Lung (tissue), 12 donors: ENCODE results near the gene OR52K1. TPM values are rescaled to one million over a fixed set of nuclear protein-coding genes. Genes with fewer than 3 reads are reported as not detected.

Experiments
- ATAC-seq: fragments of 200-7000 bp; cut with Tn5 transposase; one replicate; pipeline ENCODE4 v1.9.1; 2020; ENCODE audit warnings: moderate number of reproducible peaks; ENCODE audit not compliant: insufficient read depth, low FRiP score
- DNase-seq, 3 donors: peaks; one replicate each; pipeline ENCODE4 v3.0.0-alpha.2; 2013 to 2017
- H3K27ac ChIP-seq, 2 donors: one replicate each; pipeline ENCODE4 v1.5.1; 2013; ENCODE audit warnings: mild to moderate bottlenecking in 2 of 2, moderate library complexity in 2 of 2, control low read depth in 1 of 2, inconsistent platforms in 1 of 2, low read depth in 1 of 2, low read length in 1 of 2
- H3K27me3 ChIP-seq, 3 donors: one replicate each; pipeline ENCODE4 v1.5.1; 2013; ENCODE audit warnings: low read length in 2 of 3; ENCODE audit not compliant: control insufficient read depth in 3 of 3, insufficient read depth in 3 of 3
- H3K36me3 ChIP-seq, 4 donors: one replicate each; pipeline ENCODE4 v1.5.1; 2013; ENCODE audit warnings: low read length in 4 of 4, mild to moderate bottlenecking in 1 of 4, moderate library complexity in 1 of 4; ENCODE audit not compliant: control insufficient read depth in 4 of 4, insufficient read depth in 4 of 4
- H3K4me1 ChIP-seq, 5 donors: one replicate each; pipeline ENCODE4 v1.5.1; 2013; ENCODE audit warnings: low read length in 5 of 5, mild to moderate bottlenecking in 2 of 5, moderate library complexity in 1 of 5; ENCODE audit not compliant: control insufficient read depth in 5 of 5, insufficient read depth in 5 of 5
- H3K4me3 ChIP-seq: one replicate; pipeline ENCODE4 v1.5.1; 2013; ENCODE audit warnings: mild to moderate bottlenecking, control low read depth, moderate library complexity
- H3K9ac ChIP-seq, 2 donors: one replicate each; pipeline ENCODE4 v1.5.1; 2013; ENCODE audit warnings: low read length in 2 of 2, control low read depth in 1 of 2; ENCODE audit not compliant: insufficient read depth in 1 of 2
- H3K9me3 ChIP-seq, 4 donors: one replicate each; pipeline ENCODE4 v1.5.1; 2013; ENCODE audit warnings: low read length in 3 of 4, mild to moderate bottlenecking in 1 of 4, moderate library complexity in 1 of 4; ENCODE audit not compliant: control insufficient read depth in 4 of 4, insufficient read depth in 3 of 4
- WGBS, 2 donors: extraction: QIAGEN DNeasy Blood & Tissue Kit; methylation state at CpG; one replicate each; pipeline ENCODE4 v1.1.7; 2013; 5-methylcytosine and 5-hydroxymethylcytosine counted together
- polyA plus RNA-seq, 2 donors: library from polyadenylated mRNA; stranded (reverse); fragments of 200-250 nt; gene quantifications; one replicate each; pipeline ENCODE4 v1.2.1, GENCODE V29; 2013
- total RNA-seq, 2 donors: library from RNA; depleted of rRNA in 1 of 2; stranded (reverse); fragments of >200 nt in 1 of 2; gene quantifications; one replicate each; pipeline ENCODE4 v1.2.1, GENCODE V29; 2014 to 2021
- TF ChIP-seq, protein P1 (sequence below): IDR thresholded peaks from 2 replicates; pipeline ENCODE4 v1.5.1; 2012; ENCODE audit warnings: mild to moderate bottlenecking; ENCODE audit errors: control extremely low read depth, extremely low read depth
- donor health status: control.
- donor health status: control.
- donor health status: Bipolar disorder and iron deficiency.
- donor health status: healthy.
- donor health status: DM: yes; HTN: yes; CAD: no.

OR52K1 gene
- total and polyA plus RNA-seq, 4 donors = 0.01 to 0.18 TPM; not detected in 2

GRCh38 chr11:4443232-4443891 lies 39.1 kb upstream of the OR52K1 start:
- H3K27ac ChIP-seq = no peak overlapping the region
- peaks cover 0 to 2% (median 0%) of the 10 kb centered on the region in 5 donors for H3K4me1 ChIP-seq
- H3K9me3 ChIP-seq = no peaks in the 10 kb centered on the region
- H3K36me3 ChIP-seq = no peaks in the 10 kb centered on the region
- TF ChIP-seq, protein P1, sequence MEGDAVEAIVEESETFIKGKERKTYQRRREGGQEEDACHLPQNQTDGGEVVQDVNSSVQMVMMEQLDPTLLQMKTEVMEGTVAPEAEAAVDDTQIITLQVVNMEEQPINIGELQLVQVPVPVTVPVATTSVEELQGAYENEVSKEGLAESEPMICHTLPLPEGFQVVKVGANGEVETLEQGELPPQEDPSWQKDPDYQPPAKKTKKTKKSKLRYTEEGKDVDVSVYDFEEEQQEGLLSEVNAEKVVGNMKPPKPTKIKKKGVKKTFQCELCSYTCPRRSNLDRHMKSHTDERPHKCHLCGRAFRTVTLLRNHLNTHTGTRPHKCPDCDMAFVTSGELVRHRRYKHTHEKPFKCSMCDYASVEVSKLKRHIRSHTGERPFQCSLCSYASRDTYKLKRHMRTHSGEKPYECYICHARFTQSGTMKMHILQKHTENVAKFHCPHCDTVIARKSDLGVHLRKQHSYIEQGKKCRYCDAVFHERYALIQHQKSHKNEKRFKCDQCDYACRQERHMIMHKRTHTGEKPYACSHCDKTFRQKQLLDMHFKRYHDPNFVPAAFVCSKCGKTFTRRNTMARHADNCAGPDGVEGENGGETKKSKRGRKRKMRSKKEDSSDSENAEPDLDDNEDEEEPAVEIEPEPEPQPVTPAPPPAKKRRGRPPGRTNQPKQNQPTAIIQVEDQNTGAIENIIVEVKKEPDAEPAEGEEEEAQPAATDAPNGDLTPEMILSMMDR = no peak
- DNase-seq = no peak
- ATAC-seq = no peak
- H3K9ac ChIP-seq = no peak overlapping the region
- no peaks in the 10 kb centered on the region for H3K27me3 ChIP-seq
- WGBS, 2 donors = 25 to 28% methylated on average over 3 of the region's 3 CpGs
- no peak overlapping the region for H3K4me3 ChIP-seq

- Histone ChIP-seq H3K4me3 (no peak within 1 kb of the TSS), H3K27me3 (no peaks in the 10 kb centered on the region), H3K27ac (no peak within 1 kb of the TSS), H3K36me3 (no peaks in the 10 kb centered on the region), H3K4me1 (no peaks in the 10 kb centered on the region), H3K9ac (no peak within 1 kb of the TSS), H3K9me3 (no peaks in the 10 kb centered on the region)
- TF ChIP-seq, protein P1 = no peak
- ATAC-seq = peak; percentile 41
- DNase-seq = no peak
Measured at GRCh38 chr11:4448995-4449394, 33.5 kb upstream of the OR52K1 start, which contains the start of gene OR52K2. TSS of gene OR52K2 (plus strand) at chr11:4449295. CDS start at chr11:4449340, 45 bp downstream.

GRCh38 chr11:4453118-4453517 lies 29.3 kb upstream of the OR52K1 start:
- 80 to 92% methylated on average over 3 of the region's 3 CpGs for WGBS, 2 donors
- no peak overlapping the region for H3K4me3 ChIP-seq
- H3K27me3 ChIP-seq = no peaks in the 10 kb centered on the region
- no peak overlapping the region for H3K9ac ChIP-seq
- H3K36me3 ChIP-seq = no peaks in the 10 kb centered on the region
- H3K4me1 ChIP-seq = no peaks in the 10 kb centered on the region
- no peak overlapping the region for H3K27ac ChIP-seq
- DNase-seq = no peak
- peaks cover 0 to 2% (median 0%) of the 10 kb centered on the region in 4 donors for H3K9me3 ChIP-seq
- TF ChIP-seq, protein P1 = no peak
- ATAC-seq = no peak

GRCh38 chr11:4454021-4454420 lies 28.4 kb upstream of the OR52K1 start:
- TF ChIP-seq, protein P1 = no peak
- H3K27ac ChIP-seq = no peak overlapping the region

More at GRCh38 chr11:4454021-4454420, 28.4 kb upstream of the OR52K1 start:
- ATAC-seq (no peak), DNase-seq (no peak)
- Histone ChIP-seq H3K9me3 (peaks cover 0 to 2% (median 0%) of the 10 kb centered on the region in 4 donors), H3K36me3 (no peaks in the 10 kb centered on the region), H3K4me3 (no peak overlapping the region), H3K9ac (no peak overlapping the region), H3K27me3 (peaks cover 0 to 2% (median 0%) of the 10 kb centered on the region in 3 donors), H3K4me1 (no peaks in the 10 kb centered on the region)
